Measurements from ENCODE around the gene UBE2L5.

UBE2L5 gene

GRCh38 chr13:30465593-30466357 lies 43.5 kb downstream of the UBE2L5 start, which contains the start of gene HMGB1:
Gene HMGB1 (minus strand): TSS chr13:30465936. CDS start chr13:30463680, 2,256 bp downstream.
- TF ChIP-seq EZH2 (IDR thresholded peaks at IDR 0.05) (no peak), POLR2AphosphoS5 (IDR thresholded peaks at IDR 0.05; ENCODE audit: borderline replicate concordance, low read depth, low read length) (peak; percentile 85)
- peak within 1 kb of the TSS; percentile 97 for H3K4me3 ChIP-seq
- H3K9me3 ChIP-seq (ENCODE audit: low read depth, low read length): no peaks in the 10 kb centered on the region
- H3K36me3 ChIP-seq (ENCODE audit: insufficient read depth, low read length): peaks cover 31% of the 10 kb centered on the region
- DNase-seq (ENCODE audit: low read depth, low spot score): peak; percentile 99
- H3K27ac ChIP-seq: peak within 1 kb of the TSS; percentile 97
- peak within 1 kb of the TSS; percentile 99 for H3K9ac ChIP-seq (ENCODE audit: insufficient read length)

GRCh38 chr13:30466358-30466714 lies 44.0 kb downstream of the UBE2L5 start:
- DNase-seq (ENCODE audit: low read depth, low spot score): no peak
- peaks cover 29% of the 10 kb centered on the region for H3K36me3 ChIP-seq (ENCODE audit: insufficient read depth, low read length)
- peak overlapping the region; percentile 81 for H3K27ac ChIP-seq
- peak overlapping the region; percentile 80 for H3K9ac ChIP-seq (ENCODE audit: insufficient read length)
- H3K9me3 ChIP-seq (ENCODE audit: low read depth, low read length): no peaks in the 10 kb centered on the region
- no peak for TF ChIP-seq FOXP2 (optimal IDR thresholded peaks at IDR 0.05; ENCODE audit: control extremely low read depth, extremely low read length, insufficient read depth)
- TF ChIP-seq EZH2 (IDR thresholded peaks at IDR 0.05): no peak
- TF ChIP-seq POLR2AphosphoS5 (IDR thresholded peaks at IDR 0.05; ENCODE audit: borderline replicate concordance, low read depth, low read length): no peak
- peak overlapping the region; percentile 94 for H3K4me3 ChIP-seq

- H3K27ac ChIP-seq: peak overlapping the region; percentile 81
- TF ChIP-seq FOXP2 (optimal IDR thresholded peaks at IDR 0.05; ENCODE audit: control extremely low read depth, extremely low read length, insufficient read depth) (no peak), POLR2AphosphoS5 (IDR thresholded peaks at IDR 0.05; ENCODE audit: borderline replicate concordance, low read depth, low read length) (no peak), EZH2 (IDR thresholded peaks at IDR 0.05) (no peak)
- no peak for DNase-seq (ENCODE audit: low read depth, low spot score)
- peaks cover 24% of the 10 kb centered on the region for H3K36me3 ChIP-seq (ENCODE audit: insufficient read depth, low read length)
- H3K4me3 ChIP-seq: peak overlapping the region; percentile 94
- H3K9ac ChIP-seq (ENCODE audit: insufficient read length): peak overlapping the region; percentile 80
- H3K9me3 ChIP-seq (ENCODE audit: low read depth, low read length): no peaks in the 10 kb centered on the region
Observed at GRCh38 chr13:30466841-30467252, 44.6 kb downstream of the UBE2L5 start.

DNA sequence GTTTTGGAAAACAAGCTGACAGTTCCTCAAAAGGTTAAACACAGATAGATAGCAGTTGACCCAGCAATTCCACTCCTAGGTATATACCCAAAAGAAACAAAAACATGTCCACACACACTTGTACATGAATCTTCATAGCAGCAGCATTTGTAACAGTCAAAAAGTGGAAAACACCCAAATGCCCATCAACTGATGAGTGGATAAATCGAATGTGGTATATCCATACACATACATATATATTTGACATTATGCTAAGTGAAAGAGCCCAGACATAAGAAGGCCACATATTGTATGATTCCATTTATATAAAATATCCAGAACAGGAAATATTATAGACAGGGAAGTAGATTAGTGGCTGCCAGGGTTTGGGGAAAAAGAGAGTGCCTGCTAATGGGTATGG lies 51.4 kb downstream of the UBE2L5 start:
- no peak overlapping the region for H3K27ac ChIP-seq
- no peak for DNase-seq (ENCODE audit: low read depth, low spot score)
- no peak overlapping the region for H3K4me3 ChIP-seq
- TF ChIP-seq EZH2 (IDR thresholded peaks at IDR 0.05): no peak
- no peak for TF ChIP-seq POLR2AphosphoS5 (IDR thresholded peaks at IDR 0.05; ENCODE audit: borderline replicate concordance, low read depth, low read length)
- no peak for TF ChIP-seq FOXP2 (optimal IDR thresholded peaks at IDR 0.05; ENCODE audit: control extremely low read depth, extremely low read length, insufficient read depth)
- no peaks in the 10 kb centered on the region for H3K9me3 ChIP-seq (ENCODE audit: low read depth, low read length)
- no peaks in the 10 kb centered on the region for H3K36me3 ChIP-seq (ENCODE audit: insufficient read depth, low read length)
- no peak overlapping the region for H3K9ac ChIP-seq (ENCODE audit: insufficient read length)

DNA sequence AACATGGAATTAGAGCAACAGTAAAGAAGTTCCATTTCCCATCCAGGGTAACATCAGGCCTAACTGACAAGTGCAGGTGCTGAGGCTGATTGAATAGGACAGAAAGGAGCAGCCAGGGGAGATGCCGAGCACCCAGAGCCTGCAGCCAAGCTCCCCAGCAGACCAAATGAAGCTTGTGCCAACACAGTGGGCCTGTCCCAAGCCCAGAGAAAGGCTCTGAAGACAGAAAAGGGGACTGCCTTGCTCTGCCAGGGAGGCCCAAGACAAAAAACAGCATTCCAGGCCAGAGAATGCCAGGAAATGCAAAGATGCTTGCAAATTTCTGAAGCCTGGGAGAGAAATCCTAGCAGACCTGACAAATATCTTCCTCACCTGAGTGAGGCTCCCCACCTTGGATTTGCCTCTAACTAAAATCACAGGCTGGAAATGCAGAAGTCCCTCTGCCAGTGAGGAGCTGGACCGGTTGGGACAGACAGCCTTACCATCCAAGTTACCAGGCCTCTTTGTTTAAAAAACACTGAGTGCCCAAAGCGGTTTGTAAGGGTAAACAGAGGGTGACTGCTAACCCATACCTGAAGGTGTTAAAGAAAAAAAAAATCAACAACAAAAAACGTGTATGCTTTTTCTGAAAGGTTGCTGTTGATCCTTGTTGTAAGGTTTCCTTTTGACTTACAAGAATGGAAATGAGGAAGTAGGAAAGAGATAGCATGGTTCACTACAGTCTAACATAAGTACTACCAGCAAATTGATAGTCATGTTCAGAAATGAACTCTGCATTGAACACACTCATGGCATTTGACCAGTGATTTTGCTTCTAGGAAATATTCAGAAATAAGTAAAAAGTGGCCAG lies 55.3 kb downstream of the UBE2L5 start:
- no peaks in the 10 kb centered on the region for H3K9me3 ChIP-seq (ENCODE audit: low read depth, low read length)
- H3K36me3 ChIP-seq (ENCODE audit: insufficient read depth, low read length): no peaks in the 10 kb centered on the region
- no peak overlapping the region for H3K27ac ChIP-seq
- TF ChIP-seq EZH2 (IDR thresholded peaks at IDR 0.05): no peak
- no peak overlapping the region for H3K4me3 ChIP-seq
- DNase-seq (ENCODE audit: low read depth, low spot score): no peak
- H3K9ac ChIP-seq (ENCODE audit: insufficient read length): no peak overlapping the region

Data from SK-N-MC (cell line).